ENCODE measurements around the gene WDR86.

Gene WDR86

GRCh38 chr7:151345576-151346469 lies 64.0 kb downstream of the WDR86 start:
- no peak for DNase-seq

- DNase-seq = no peak
These were observed 66.3 kb downstream of the WDR86 start for GRCh38 chr7:151343516-151343915.

DNA sequence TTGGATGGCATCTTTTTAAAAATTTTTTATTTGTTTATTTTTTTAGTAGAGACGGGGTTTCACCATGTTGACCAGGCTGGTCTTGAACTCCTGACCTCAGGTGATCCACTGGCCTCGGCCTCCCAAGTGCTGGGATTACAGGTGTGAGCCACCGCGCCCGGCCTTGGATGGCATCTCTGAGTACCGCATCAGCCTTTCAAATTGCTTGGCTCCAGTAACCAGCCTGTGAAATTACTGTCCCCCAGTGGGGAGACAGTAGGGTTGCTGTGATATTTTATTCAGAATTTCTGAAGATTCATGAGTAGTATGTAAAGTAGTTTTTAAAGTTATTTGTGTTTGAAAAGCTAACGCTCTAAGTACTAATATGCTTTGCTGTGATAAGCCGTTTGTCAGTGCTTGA lies 67.0 kb downstream of the WDR86 start:
- no peak for DNase-seq

DNA sequence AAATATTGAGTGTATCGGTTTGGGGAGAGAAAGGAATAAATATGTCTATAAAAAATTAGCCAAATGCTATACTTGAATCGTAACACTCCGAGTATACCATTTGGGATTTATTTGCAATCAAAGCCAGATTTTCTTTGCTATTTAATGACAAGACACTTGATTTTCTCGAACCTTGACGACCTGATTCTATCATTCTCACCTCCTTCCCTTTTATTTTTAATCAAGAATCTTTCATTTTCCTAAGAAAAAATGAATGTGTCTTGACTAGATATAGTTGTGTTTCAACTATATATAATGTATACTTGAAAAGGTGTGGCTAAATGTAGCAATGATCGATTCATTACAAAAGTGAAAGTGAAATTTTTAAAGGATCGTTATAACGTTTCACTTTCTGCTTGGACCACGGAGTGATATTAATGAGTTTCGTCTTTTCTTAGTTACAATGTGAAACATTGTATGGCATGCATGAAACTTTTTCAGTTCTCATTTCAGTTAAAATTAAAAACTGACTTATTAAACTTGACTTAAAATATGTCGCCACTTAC lies 67.7 kb downstream of the WDR86 start:
- DNase-seq = peak; percentile 33

- peak; percentile 59 for DNase-seq
These were observed 68.3 kb downstream of the WDR86 start, which contains the start of gene NUB1 for GRCh38 chr7:151341357-151342101. TSS of gene NUB1 (plus strand) at chr7:151341812. CDS start at chr7:151345350, 3,538 bp downstream.

- DNase-seq = no peak
These were observed 69.0 kb downstream of the WDR86 start for GRCh38 chr7:151340794-151341356.

DNA sequence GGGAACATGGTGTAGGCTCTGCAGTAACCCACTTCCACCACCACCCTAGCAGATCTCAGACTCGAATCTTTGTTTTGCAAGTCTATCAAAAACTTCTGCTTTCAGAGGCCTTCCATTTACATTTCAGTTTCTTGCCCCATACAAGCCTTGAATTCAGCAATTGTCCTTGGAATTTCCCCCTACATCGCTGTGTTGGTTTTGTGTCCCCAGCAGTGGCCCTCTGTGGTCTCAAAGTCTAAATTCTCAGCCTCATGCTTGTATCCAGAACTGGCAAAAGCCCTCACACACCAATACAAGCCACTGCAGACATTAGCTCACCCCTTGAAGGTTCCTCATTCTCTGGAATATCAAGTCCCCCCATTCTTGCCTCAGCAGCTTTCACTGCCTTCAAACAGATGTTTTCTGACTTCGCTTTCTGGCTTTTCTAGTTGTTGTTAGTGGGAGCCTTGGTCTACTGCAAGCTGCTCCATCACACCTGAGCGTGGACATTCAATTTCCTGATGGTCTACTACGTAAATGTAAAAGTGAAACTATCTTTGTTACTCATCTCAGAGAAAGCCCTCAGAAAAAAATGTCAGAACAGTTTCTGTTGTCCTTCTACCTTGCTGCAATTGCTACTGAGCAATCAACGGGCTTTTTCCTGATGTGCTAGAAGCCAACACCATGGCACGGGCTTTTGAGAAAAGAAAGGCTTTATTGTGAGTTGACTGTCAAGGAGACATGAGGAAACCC lies 70.0 kb downstream of the WDR86 start:
- no peak for DNase-seq

DNA sequence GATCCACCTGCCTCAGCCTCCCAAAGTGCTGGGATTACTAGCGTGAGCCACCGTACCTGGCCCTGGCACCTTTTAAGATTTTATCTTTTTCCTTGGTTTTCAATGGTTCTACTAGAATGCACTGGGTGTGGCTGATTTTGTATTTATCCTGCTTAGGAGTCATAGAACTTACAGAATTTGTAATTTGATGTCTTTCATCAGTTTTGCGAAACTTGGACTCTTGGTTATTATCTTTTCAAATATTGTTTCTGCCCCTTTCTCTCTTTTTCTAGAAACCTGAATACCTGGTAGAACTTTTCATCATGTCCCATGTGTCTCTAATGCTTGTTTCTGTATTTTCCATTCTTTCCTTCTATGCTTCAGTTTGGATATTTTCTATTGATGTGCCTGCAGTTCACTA lies 71.0 kb downstream of the WDR86 start:
- no peak for DNase-seq

DNA sequence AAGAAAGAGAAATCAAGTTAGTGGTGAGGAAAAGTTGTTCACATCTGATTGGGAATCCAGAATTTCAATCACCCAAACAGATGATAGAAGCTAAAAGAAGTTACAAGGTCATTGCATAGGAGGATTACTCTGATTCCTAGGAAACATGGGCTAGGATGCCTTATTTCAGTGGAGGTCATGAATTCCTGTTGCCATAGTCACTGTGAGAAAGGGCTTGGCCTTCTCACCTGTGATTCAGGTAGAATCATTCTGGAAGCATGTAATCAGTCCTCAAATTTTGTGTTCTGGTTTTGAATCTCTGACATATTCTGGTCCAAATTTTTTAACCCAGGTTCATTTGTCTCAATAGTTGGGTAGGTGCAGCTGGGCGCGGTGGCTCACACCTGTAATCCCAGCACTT lies 72.5 kb downstream of the WDR86 start:
- no peak for DNase-seq

GRCh38 chr7:151336027-151336708 lies 73.7 kb downstream of the WDR86 start:
- no peak for DNase-seq

DNA sequence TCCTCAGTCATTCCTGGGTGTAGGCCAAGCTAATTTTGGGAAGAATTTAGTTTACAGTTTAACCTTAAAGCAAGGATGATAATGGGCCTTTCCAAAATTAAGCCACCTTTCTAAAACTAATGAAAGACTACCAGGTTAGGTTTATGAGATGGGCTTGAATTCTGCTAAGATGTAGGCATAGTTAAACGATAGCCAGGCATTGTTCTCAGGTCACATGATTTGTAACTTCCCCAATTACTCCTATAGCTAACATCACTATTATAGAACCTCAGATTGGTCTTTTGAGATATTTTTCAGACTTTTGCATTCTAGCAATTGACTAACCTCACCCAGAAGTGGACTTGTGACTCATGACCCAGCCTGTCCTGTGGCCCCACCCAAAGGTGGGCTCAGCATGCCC lies 75.2 kb downstream of the WDR86 start:
- no peak for DNase-seq

Data from DMS 273 treated with DMSO at 0.1 percent for 48 hours (cell line).